HG03460 (cell line): ENCODE results near the gene IL36B.

Experiments used
- ATAC-seq: cut with Tn5 transposase; IDR thresholded peaks from one replicate; pipeline ENCODE4 v1.9.1; 2021; ENCODE audit not compliant: unreplicated experiment

IL36B gene

GRCh38 chr2:113012436-113013335 is 40.0 kb downstream of the IL36B start:
- ATAC-seq, result no peak

- no peak for ATAC-seq
Measured at GRCh38 chr2:113011108-113011507, 41.6 kb downstream of the IL36B start.

- ATAC-seq, result no peak
Measured at GRCh38 chr2:113010088-113010487, 42.6 kb downstream of the IL36B start.

- no peak for ATAC-seq
Measured at GRCh38 chr2:113009622-113010021, 43.0 kb downstream of the IL36B start.

- no peak for ATAC-seq
Measured at GRCh38 chr2:113007250-113007649, 45.4 kb downstream of the IL36B start.

GRCh38 chr2:113005030-113005509 is 47.6 kb downstream of the IL36B start, which contains the start of gene IL36A:
TSS of gene IL36A (plus strand) at chr2:113005459. CDS start at chr2:113005872, 413 bp downstream.
- ATAC-seq, result no peak

- no peak for ATAC-seq
Measured at GRCh38 chr2:113002677-113003076, 50.0 kb downstream of the IL36B start.

GRCh38 chr2:113000436-113000835 is 52.2 kb downstream of the IL36B start:
- ATAC-seq, result no peak

GRCh38 chr2:112997151-112997550 is 55.5 kb downstream of the IL36B start:
- ATAC-seq, result no peak

GRCh38 chr2:112996635-112997034 is 56.0 kb downstream of the IL36B start:
- ATAC-seq, result no peak

GRCh38 chr2:112995346-112995920 is 57.2 kb downstream of the IL36B start:
- no peak for ATAC-seq

GRCh38 chr2:112994648-112995047 is 58.0 kb downstream of the IL36B start:
- ATAC-seq, result no peak

GRCh38 chr2:112993831-112994230 is 58.8 kb downstream of the IL36B start:
- ATAC-seq, result no peak

- ATAC-seq, result no peak
Measured at GRCh38 chr2:112989611-112990010, 63.1 kb downstream of the IL36B start.

- ATAC-seq, result no peak
Measured at GRCh38 chr2:112985090-112985489, 67.6 kb downstream of the IL36B start.

- no peak for ATAC-seq
Measured at GRCh38 chr2:112980537-112980936, 72.1 kb downstream of the IL36B start.

- ATAC-seq, result no peak
Measured at GRCh38 chr2:112979731-112980130, 72.9 kb downstream of the IL36B start.

- no peak for ATAC-seq
Measured at GRCh38 chr2:112977559-112978056, 75.1 kb downstream of the IL36B start, which contains the start of gene IL36G. TSS of gene IL36G (plus strand) at chr2:112978006. CDS start at chr2:112978639, 633 bp downstream.
